Ammon's horn (tissue), 1 donor: ENCODE results near the gene PELI3.
"Not testable (repeated sequence)": the region's sequence is repeated elsewhere in the genome, so short reads cannot be mapped to it uniquely, and the experiment has no call there.

Source experiments
- DNase-seq: peaks from one replicate; pipeline ENCODE4 v3.0.0-alpha.2; 2016; ENCODE audit warnings: low spot score

PELI3 gene, protein sequence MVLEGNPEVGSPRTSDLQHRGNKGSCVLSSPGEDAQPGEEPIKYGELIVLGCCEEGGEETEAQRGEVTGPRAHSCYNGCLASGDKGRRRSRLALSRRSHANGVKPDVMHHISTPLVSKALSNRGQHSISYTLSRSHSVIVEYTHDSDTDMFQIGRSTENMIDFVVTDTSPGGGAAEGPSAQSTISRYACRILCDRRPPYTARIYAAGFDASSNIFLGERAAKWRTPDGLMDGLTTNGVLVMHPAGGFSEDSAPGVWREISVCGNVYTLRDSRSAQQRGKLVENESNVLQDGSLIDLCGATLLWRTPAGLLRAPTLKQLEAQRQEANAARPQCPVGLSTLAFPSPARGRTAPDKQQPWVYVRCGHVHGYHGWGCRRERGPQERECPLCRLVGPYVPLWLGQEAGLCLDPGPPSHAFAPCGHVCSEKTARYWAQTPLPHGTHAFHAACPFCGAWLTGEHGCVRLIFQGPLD

DNA sequence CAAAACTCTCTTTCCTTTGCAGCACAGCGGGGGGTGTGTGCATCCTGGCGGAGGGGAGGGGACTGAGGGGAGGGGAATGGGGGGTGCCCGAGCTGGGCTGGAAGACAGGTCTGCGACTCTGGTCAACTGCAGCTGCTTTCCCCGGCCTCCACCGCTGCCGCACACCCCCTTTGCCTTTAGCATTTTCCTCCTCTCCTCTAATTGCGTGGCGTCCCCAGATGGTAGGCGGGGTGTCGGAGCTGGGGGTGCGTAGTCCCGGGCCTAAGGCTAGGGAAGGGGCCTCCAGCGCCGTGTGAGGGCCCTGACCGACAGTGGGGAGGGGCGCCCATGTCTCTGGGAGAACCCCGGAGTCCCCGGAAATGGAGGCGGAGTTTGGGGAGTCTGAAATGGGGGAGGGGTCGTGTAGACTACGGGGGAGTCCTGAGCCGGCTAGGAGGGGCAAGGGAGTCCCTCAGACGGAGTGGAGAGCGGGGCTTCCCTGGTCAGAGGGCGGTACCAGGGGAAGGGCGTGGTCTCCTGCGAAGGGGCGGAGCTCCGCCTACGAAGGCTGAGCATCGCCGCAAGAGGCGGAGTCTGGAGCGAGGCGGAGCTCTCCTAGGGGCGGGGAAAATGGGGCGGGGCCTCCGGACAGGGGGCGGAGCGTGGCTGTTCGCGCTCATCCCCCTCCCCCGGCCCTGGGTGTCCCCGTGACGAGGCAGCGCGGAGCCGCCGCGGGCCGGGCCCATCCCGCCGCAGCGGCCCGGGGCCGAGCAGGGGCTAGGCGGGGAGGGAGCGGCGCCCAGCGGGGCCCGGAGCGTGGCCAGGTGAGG, at the start of gene PELI3:
Gene PELI3, plus strand, starts transcription at position 681 of the 809 bp plus-strand sequence. CDS start 1,224 bp downstream, outside the sequence.
- DNase-seq, result peak; percentile 96

DNA sequence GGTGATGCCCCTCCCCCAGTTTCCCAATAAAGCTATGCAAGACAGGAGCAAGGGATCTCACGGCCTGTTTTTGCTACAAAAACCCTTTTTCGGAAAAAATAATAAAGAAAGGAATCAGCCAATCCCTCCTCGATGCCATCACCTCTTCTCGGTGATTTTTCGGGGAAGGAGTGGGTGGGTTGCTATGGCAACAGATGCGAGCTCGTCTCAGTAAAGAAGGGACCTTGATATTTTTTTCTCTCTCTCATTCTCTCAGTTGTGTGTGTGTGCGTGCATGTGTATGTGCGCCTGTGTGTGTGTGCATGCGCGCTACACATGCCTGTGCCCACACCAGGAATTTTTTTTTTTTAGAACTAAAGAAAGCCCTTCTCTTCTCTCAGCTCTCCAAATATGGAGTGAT, 49.7 kb upstream of the PELI3 start:
- DNase-seq, result peak; percentile 73

DNA sequence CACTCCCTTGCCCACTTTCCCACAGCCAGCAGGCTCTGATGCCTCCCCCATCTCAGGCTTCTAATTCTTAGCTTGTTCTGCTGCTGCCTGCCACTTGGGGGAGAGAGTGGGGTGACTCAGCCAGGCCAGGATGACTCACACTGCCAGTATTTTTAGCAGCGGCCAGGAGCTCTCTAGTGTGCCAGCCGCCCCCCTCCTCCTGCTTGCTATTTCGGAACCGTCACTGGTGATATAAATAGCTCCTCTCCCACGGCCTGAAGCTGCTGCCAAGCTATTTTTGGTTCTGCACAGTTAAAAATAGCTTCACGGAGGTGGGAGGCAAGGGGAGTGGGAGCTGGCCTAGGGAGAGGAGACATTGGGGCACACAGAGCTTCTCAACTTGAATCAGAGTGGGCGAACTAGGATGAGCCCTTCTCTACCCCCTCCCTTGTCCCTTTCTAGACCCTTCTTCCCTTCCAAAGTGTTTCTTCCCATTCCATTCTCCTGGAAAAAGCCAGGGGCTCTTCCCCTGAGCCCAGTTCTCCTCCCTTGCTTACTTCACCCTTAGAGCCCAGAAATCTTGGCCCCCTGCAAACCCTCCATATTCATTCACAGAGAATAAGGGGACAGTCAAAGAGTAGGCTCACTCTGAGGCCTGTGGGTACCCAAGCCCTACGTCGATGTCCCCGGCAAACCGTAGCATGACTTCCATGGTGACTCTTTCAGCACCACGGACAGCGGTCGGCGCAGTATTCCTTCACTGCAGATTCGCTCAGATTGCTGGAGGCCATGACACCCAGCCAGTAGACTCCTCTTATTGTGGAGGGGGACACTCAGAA, 48.3 kb upstream of the PELI3 start:
- peak; percentile 83 for DNase-seq

DNA sequence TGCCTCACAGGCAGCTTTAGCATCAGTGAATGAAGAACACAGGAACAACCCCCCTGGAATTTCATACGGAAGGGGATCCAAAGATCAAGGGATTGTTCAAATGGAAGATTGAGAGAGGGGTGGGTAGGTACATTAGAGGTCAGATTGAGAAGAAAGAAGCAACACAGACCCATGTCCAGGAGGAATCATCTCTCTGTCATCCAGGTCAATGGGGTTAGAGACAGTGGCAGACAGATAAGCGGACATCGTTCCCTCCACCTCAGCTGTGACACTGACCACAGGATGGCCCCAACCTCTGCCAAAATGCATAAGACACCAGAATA, 47.8 kb upstream of the PELI3 start:
- no peak for DNase-seq

DNA sequence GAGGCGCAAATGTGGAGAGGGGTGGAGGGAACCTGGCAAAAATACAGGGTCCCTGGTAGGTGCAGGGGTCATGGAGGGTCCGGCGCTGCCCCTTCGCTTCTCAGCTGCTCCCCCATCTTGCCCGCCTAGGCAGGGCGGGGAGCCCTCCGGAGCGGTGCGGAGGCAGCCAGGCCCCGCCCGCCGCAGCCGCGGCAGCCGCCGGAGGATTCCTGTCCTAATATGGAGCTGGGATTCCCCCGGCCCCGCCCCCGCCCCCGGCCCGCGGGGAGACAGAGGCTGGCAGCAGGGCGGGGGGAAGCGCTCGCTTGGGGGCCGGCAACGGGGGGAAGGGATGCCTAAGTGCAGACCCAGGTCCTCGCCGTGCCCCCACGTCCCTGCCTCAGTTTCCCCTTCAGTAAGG, 46.9 kb upstream of the PELI3 start:
- DNase-seq, result no peak

DNA sequence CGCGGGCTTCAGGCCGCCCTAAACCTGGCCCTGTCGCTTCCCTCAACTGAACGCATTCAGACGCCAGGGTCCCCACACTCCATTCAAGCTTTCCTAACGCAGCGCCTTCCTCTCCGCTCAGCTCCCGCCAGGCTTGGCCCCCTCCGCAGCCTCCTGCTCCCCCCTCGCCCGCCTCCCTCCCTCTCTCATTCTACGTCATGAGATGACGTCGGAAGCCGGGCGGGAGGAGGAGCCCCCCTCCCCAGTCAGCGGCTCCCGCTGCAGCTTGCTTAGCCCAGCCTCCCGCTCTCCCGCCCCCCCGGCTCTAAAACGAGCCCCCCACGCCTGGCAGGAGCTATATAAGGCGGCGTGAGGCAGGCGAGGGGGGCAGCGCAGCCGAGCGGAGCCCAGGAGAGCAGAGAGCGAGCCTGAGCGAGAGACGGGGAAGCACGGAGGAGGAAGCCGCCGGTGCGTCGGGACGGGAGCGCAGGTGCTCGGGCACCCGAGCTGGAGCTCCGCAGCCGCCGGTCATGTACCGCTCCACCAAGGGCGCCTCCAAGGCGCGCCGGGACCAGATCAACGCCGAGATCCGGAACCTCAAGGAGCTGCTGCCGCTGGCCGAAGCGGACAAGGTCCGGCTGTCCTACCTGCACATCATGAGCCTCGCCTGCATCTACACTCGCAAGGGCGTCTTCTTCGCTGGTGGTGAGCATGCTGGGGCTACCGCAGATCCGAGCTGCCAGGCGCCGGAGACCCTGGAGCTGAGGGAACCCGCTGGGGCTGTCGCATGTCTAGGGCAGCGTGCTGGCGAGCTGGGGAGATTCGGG, 45.8 kb upstream of the PELI3 start, which contains the start of gene NPAS4:
Gene NPAS4, plus strand, starts transcription at position 365 of the 806 bp plus-strand sequence. Its CDS starts 145 bp downstream, at position 510.
- DNase-seq, result peak; percentile 58

DNA sequence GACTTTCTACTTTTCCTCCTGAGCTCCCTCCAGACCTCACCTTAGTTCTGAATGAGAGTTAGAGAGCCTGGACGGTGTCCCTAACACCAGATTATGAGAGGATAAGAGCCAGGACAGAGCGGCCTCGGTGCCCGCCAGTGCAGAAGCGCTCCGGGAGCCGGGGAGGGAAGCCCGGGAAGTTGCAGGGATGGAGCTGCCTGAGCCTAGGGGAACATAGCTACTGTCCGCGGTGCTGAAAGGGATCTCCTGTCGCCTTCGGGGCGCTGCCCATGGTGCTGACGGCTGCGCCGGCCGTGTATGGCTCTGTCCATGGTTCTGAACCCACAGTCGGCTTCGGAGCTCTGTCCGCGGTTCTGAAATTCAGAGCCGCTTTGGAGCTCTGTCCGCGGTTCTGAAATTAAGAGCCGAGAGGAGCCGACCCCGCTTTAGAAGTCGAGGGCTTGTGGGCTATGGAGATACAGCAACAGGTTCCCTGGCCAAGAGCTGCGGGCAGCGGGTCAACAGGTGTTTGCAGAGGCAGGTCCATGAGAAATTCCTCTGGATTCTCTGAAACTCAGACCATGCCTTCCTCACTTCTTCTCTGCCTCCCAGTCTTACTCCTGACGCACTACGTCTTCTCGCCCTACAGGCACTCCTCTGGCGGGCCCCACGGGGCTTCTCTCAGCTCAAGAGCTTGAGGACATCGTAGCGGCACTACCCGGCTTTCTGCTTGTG, 45.1 kb upstream of the PELI3 start:
- peak; percentile 92 for DNase-seq

DNA sequence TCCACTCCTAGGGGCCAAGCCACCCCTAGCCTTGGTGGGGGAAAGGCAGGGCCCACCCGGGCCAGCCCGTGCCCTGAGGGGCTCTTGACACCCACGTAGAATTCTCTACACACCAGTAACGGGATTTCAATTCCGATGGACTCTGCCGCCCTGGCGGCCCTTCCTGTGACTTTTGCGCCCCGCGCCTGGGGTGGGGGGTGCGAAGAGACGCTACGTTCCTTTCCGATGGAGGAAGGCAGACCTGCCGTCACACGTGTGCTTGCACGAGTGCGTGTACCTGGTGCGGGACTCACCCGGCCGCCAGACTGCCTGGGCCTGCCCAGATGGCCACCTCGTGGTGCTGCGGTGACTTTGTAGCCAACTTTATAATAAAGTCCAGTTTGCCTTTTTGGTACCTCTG, 40.4 kb upstream of the PELI3 start:
- DNase-seq, result no peak

DNA sequence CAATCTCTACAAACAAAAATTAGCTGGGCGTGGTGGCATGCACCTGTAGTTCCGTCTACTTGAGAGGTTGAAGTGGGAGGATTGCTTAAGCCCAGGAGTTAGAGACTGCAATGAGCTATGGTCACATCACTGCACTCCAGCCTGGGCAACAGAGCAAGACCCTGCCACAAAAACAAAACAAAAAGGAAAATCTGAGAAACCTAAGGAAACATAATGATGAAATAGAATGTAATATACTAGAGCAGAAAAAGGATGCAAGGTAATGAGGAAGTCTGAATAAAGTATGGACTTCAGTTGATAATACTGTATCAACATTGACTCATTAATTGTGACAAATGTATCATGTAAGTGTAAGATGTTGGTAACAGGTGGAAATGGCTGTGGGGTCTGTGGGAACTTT, 37.8 kb upstream of the PELI3 start:
- DNase-seq, result no peak

DNA sequence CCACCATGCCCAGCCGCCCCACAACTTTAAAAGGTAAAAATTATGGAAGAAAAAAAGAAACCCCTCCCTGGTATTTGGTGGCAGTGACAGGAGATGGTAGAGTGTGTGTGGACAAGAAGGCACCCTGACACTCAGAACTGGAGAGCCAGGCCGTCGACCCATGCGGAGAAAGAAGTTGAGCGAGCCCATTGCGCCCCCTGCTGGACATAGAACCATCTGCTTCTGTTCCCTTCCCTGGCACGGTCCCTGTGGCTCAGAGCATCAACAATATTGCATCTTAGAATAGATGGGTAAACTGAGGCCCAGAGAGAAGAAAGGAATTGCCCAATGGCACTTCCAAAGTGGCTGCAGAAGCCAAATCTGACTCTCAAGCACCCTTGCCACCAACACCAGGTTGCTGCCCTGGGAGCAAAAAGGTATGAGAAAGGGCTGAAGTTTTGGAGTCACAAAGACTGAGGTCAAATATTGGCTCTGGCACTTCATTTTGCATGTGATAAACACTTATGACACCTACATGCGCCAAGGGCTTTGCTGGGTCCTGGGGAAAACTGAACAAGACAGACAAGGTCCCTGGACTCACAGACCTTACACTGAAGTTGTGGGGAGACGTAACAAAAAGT, 36.6 kb upstream of the PELI3 start:
- DNase-seq, result peak; percentile 87

DNA sequence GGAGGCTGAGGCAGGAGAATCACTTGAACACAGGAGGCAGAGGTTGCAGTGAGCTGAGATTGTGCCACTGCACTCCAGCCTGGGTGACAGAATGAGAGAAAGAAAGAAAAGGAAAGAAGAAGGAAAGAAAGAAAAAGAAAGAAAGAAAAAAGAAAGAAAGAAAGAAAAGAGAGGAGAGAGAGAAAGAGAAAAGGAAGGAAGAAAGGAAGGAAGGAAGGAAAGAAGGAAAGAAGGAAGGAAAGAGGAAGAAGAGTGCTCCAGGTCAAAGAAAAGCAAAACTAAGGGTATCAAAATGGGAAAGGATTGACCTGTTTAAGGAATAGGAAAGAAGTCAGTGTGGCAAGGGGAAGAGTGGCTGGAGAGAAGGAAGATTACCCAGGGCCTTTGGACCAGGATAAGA, 35.4 kb upstream of the PELI3 start:
- DNase-seq, result not testable (repeated sequence)

DNA sequence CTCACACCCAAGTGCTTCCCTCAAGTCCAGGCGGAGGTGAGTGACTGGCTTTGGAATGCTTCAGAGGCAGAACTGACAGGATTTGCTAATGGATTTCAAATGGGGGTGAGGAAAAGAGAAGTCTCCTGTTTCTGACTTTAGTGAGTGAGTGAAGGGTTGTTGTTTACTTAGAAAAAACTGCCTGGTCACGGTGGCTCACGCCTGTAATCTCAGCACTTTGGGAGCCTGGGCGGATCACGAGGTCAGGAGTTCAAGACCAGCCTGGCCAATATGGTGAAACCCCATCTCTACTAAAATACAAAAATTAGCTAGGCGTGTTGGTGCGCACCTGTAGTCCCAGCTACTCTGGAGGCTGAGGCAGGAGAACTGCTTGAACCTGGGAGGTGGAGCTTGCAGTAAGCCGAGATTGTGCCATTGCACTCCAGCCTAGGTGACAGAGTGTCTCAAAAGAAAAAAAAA, 34.8 kb upstream of the PELI3 start:
- DNase-seq, result not testable (repeated sequence)

DNA sequence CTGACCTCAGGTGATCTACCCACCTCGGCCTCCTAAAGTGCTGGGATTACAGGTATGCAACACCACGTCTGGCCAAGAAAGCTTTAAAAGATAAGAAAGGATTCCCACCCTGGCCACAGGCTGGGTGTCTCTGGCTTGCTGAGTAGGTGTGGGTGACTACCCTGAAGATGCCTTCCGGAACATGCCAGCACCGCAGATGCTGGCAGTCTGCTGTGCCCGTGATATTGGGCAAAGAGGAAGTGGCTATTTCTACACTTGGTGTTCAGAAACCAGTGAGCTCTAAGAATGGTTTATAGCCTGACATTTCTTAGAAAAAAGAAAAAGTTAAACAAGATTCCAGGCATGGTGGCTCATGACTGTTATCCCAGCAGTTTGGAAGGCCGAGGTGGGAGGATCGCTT, 34.1 kb upstream of the PELI3 start:
- no peak for DNase-seq

DNA sequence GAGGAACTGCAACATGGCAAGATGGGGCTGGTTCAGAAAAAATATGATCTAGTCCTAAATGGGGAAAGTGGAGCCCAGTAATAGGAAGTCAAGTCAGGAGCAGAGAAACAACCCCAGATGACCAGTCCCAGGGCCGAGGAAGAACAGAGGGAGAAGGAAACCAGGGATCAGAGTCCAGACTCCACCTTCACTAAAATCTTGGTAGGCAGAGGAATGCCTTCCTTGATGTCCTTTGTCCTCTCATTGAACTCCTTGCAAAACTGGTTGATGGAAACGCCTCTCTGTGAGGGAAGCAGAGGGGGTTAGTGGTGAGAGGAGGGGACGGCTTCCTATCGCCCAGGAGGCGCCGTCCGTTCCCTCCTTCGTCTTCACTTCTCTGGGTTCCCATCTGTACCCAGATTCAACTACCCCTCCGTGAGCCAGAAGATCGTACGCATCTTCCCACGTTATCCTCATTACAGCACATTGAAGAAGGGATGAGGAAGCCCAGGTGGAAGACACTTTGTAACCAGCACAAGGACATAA, 28.7 kb upstream of the PELI3 start:
- DNase-seq, result no peak

DNA sequence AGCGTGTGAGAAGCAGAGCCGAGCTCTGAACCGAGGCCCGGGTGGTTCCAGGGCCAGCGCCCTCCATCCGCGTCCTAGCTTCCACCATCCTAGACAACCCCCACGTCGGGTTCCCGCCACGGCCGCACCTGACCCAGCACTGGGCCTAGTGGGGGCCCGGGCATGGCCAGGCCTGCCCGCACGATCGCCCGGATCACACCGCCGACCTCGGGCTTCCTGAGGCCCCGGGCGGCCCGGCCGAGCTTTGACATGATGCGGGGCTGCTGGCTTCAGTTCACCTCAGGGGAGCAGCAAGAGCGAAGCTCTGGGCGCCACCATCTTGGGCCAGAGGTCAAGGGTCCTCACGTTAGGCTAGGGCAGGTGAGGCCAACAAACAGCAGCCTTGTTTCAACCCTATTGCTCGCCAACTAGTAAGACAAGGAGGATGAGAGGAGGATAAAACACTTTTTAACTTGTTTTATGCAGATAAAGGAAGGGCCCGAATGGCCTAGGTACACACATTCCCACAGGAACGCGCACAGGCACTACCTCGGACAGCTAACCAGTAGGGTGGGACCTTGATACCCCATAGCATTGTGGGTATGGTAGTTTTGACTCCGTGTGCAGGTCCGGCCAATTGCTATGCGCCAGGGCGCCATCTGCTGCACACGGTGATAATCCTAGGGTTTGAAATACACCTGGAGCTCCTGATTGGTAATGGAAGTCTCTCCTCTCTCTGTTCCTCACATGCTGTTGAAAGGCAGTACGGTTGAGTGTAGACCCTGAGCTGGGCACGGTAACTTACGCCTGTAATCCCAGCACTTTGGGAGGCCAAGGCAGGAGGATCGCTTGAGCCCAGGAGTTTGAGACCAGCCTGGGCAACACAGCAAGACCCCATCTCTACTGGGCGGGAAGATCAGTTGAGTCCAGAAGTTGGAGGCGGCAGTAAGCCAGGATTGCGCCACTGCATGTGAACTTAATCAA, 27.9 kb upstream of the PELI3 start, which contains the start of gene MRPL11:
Gene MRPL11, minus strand, starts transcription at position 345 of the 963 bp plus-strand sequence. Its CDS starts 94 bp downstream, at position 251.
- DNase-seq, result peak; percentile 96

DNA sequence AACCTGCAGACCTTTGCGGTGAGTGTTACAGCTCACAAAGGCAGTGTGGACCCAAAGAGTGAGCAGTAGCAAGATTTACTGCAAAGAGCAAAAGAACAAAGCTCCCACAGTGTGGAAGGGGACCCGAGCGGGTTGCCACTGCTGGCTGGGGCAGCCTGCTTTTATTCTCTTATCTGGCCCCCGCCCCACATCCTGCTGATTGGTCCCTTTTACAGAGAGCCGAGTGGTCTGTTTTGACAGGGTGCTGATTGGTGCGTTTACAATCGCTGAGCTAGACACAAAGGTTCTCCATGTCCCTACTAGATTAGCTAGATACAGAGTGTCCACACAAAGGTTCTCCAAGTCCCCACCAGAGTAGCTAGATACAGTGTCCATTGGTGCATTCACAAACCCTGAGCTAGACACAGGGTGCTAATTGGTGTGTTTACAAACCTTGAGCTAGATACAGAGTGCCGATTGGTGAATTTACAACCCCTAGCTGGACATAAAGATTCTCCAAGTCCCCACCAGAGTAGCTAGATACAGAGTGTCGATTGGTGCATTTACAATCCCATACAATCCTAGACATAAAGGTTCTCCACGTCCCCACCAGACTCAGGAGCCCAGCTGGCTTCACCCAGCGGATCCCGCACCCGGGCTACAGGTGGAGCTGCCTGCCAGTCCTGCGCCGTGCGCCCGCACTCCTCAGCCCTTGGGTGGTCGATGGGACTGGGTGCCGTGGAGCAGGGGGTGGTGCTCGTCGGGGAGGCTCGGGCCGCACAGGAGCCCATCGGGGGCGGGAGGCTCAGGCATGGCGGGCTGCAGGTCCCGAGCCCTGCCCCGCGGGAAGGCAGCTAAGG, 26.4 kb upstream of the PELI3 start:
- not testable (repeated sequence) for DNase-seq

DNA sequence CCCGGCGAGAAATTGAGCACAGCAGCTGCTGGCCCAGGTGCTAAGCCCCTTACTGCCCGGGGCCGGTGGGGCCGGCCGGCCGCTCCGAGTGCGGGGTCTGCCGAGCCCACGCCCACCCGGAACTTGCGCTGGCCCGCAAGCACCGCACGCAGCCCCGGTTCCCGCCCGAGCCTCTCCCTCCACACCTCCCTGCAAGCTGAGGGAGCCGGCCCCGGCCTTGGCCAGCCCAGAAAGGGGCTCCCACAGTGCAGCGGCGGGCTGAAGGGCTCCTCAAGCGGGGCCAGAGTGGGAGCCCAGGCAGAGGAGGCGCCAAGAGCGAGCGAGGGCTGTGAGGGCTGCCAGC, 25.8 kb upstream of the PELI3 start:
- not testable (repeated sequence) for DNase-seq

DNA sequence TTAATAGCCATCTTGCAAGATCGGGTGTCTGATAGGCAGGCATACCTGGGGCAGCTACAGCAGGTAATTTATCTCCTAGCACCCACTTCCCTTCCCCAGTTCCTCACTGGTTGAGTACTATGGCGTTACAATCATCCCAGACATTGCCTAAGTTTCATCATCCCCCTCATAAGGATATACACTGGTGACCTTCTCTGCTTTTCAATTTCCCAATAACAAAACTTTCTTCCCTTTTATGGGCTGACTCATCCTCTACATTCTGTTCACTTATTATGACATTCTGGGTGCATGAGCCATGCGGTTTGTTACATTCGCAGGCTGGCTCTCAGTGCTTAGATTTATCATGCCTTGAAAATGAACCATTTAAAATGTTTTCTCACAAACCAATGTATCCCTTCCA, 23.1 kb upstream of the PELI3 start:
- peak; percentile 56 for DNase-seq
